Measurements from ENCODE around the gene OR51F1. TPM values are rescaled to one million over a fixed set of nuclear protein-coding genes. Genes with fewer than 3 reads are reported as not detected.
"Not testable (repeated sequence)": the region's sequence is repeated elsewhere in the genome, so short reads cannot be mapped to it uniquely, and the experiment has no call there.

Gene OR51F1, protein sequence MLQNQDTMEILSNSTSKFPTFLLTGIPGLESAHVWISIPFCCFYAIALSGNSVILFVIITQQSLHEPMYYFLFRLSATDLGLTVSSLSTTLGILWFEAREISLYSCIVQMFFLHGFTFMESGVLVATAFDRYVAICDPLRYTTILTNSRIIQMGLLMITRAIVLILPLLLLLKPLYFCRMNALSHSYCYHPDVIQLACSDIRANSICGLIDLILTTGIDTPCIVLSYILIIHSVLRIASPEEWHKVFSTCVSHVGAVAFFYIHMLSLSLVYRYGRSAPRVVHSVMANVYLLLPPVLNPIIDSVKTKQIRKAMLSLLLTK
- total RNA-seq: not detected

DNA sequence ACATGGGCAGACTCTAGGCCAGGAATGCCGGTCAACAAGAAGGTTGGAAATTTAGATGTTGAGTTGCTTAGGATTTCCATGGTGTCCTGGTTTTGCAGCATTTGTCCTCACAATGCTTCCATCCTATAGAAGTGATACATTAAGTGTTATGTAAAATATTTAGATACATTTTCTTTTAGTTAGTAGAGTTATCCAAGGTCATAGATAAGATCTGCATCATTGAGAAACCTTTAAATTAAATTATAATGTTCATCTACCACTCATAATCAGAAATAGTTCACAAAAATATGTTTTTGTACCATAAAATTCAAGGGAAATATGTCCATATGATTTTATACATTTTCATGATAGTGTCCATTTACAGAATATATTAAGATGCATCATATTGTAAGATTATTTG lies at the start of gene OR51F1:
TSS of gene OR51F1 (minus strand) at position 101 of the 400 bp plus-strand sequence. CDS start at position 101, 0 bp downstream.
- Histone ChIP-seq H3K4me3 (no peak within 1 kb of the TSS), H3K9me3 (no peaks in the 10 kb centered on the region), H3K36me3 (no peaks in the 10 kb centered on the region), H3K27me3 (no peaks in the 10 kb centered on the region), H3K27ac (no peak within 1 kb of the TSS), H3K4me1 (no peaks in the 10 kb centered on the region)
- no peak for DNase-seq (ENCODE audit: low spot score in 2 of 2)
- intact Hi-C loops (cut with DNase I): no loop called here
- no peak for TF ChIP-seq CTCF (IDR thresholded peaks at IDR 0.05)

DNA sequence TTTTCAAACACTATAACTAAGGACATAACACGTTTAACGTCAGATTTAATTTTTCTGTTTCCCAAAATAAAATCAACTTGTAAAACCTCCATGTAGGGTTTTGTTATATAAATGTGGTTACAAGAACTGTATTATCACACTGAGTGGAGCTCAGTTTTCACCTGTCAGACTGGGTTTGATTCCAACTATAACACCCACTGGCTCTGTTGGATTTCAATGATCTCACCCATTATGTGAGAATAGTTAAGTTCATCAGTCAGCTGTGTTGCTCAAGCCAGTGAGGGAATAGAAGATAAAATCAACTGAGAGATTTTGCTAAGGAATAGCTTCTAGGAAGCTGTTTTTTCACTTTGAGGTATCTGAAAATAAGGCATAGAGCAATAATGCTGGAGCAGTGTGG lies 39.5 kb upstream of the OR51F1 start:
- Histone ChIP-seq H3K36me3 (no peaks in the 10 kb centered on the region), H3K9me3 (no peaks in the 10 kb centered on the region), H3K27ac (no peak overlapping the region), H3K4me3 (no peak overlapping the region), H3K27me3 (no peaks in the 10 kb centered on the region), H3K4me1 (no peaks in the 10 kb centered on the region)
- intact Hi-C loops (cut with DNase I): no loop called here
- DNase-seq (ENCODE audit: low spot score in 2 of 2): no peak
- TF ChIP-seq CTCF (IDR thresholded peaks at IDR 0.05): no peak

GRCh38 chr11:4808476-4808875 lies 38.7 kb upstream of the OR51F1 start:
- Histone ChIP-seq H3K9me3 (no peaks in the 10 kb centered on the region), H3K4me1 (no peaks in the 10 kb centered on the region), H3K27me3 (no peaks in the 10 kb centered on the region), H3K4me3 (no peak overlapping the region), H3K27ac (no peak overlapping the region), H3K36me3 (no peaks in the 10 kb centered on the region)
- no peak for DNase-seq (ENCODE audit: low spot score in 2 of 2)
- no peak for TF ChIP-seq CTCF (IDR thresholded peaks at IDR 0.05)
- intact Hi-C loops (cut with DNase I): no loop called here

GRCh38 chr11:4804280-4804679 lies 34.5 kb upstream of the OR51F1 start, which contains the start of gene OR52R1:
Gene OR52R1 (minus strand): TSS chr11:4804380. CDS start chr11:4804380, 0 bp downstream.
- Histone ChIP-seq H3K9me3 (no peaks in the 10 kb centered on the region), H3K4me1 (no peaks in the 10 kb centered on the region), H3K27me3 (no peaks in the 10 kb centered on the region), H3K4me3 (no peak within 1 kb of the TSS), H3K27ac (no peak within 1 kb of the TSS), H3K36me3 (no peaks in the 10 kb centered on the region)
- intact Hi-C loops (cut with DNase I): no loop called here
- TF ChIP-seq CTCF (IDR thresholded peaks at IDR 0.05): no peak
- DNase-seq (ENCODE audit: low spot score in 2 of 2): no peak

DNA sequence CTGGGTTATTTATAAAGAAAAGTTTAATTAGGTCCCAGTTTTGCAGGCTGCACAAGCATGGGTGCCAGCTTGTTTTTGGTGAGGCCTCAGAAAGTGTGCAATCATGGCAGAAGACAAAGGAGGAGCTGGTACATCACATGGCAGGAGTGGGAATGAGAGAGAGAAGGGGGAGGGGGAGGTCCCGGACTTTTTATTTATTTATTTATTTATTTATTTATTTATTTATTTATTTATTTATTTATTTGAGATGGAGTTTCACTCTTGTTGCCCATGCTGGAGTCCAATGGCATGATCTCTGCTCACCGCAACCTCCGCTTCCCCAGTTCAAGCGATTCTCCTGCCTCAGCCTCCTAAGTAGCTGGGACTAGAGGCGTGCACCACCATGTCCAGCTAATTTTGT lies 31.6 kb upstream of the OR51F1 start:
- H3K4me1 ChIP-seq; H3K36me3 ChIP-seq; H3K9me3 ChIP-seq; DNase-seq (ENCODE audit: low spot score in 2 of 2); H3K4me3 ChIP-seq; H3K27me3 ChIP-seq; intact Hi-C loops (cut with DNase I); H3K27ac ChIP-seq: not testable (repeated sequence)

DNA sequence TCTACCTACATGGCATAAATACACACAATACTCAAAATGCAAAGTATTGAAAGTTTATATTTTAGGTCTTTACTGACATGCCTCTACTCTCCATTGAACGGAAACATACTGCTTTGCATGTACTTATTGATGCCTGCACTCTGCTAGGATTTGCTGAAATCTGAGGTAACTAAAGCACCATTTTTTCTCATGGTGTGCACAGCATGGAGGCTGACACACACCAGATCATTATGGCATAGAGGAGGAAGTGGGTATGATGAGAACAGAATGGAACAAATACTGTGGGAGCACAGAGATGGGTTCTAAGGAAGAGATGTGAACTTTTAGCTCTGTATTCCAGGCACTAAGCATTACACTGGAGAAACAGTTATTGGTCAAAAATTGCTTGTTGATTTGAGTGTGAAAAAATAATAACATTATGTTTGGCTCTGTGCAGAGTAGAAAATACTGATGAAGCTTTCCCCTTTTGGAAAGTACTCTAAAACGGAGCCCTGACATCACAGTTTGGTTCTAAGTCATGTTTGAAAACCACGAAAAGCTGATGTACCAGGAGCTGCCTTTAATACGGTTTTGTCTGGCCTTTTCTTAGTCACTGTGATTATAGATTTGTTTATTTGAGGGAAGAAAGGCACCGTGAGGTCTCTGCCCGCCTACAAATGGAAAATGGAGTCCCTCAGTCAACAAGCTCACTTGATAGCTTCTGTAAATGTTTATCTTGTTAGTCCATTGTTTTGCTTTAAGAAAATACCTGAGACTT lies 28.9 kb upstream of the OR51F1 start:
- H3K4me3 ChIP-seq: no peak overlapping the region

More for the DNA sequence above, 28.9 kb upstream of the OR51F1 start:
- Histone ChIP-seq H3K27me3 (no peaks in the 10 kb centered on the region), H3K9me3 (no peaks in the 10 kb centered on the region), H3K4me1 (no peaks in the 10 kb centered on the region), H3K27ac (no peak overlapping the region), H3K36me3 (no peaks in the 10 kb centered on the region)
- intact Hi-C loops (cut with DNase I): no loop called here
- no peak for DNase-seq (ENCODE audit: low spot score in 2 of 2)
- no peak for TF ChIP-seq CTCF (IDR thresholded peaks at IDR 0.05)

Measured in ascending aorta (tissue), 2 donors.